Measurements from ENCODE around the gene SLC8B1. TPM values are rescaled to one million over a fixed set of nuclear protein-coding genes. Genes with fewer than 3 reads are reported as not detected.

The SLC8B1 gene
- polyA plus RNA-seq, 1 donor (not counting 4 experiments of a cell fraction or from before 2014, with no cell fraction given), result 8.0 TPM

GRCh38 chr12:113260636-113261300 lies 74.1 kb downstream of the SLC8B1 start:
- dilution Hi-C loops (cut with MboI; ENCODE audit: extremely low pct_ligation_motif_present, low sequenced_read_pairs), result no loop called here
- no peak for DNase-seq (ENCODE audit: low read depth, low spot score)

GRCh38 chr12:113260127-113260526 lies 74.8 kb downstream of the SLC8B1 start:
- no peak overlapping the region for H3K9ac ChIP-seq (ENCODE audit: control insufficient read depth, extremely low read depth, insufficient read depth, low read length)
- TF ChIP-seq EZH2 (IDR thresholded peaks at IDR 0.05; ENCODE audit: low read length), result no peak
- TF ChIP-seq CTCF (optimal IDR thresholded peaks at IDR 0.05 in 1 of 3, IDR thresholded peaks at IDR 0.05 in 1 of 3, conservative IDR thresholded peaks at IDR 0.05 in 1 of 3; ENCODE audit: extremely low read depth in 1 of 3, insufficient read depth in 2 of 3, low read length in 3 of 3), result no peak
- no peaks in the 10 kb centered on the region for H3K27me3 ChIP-seq (ENCODE audit: control insufficient read depth, extremely low read depth, insufficient read depth, low read length)
- H3K9me1 ChIP-seq (ENCODE audit: control insufficient read depth, extremely low read depth, insufficient read depth, low read length), result no peaks in the 10 kb centered on the region
- no peaks in the 10 kb centered on the region for H4K20me1 ChIP-seq (ENCODE audit: control insufficient read depth, extremely low read depth, insufficient read depth, low read length)
- no peak overlapping the region for H3K4me3 ChIP-seq (ENCODE audit: control insufficient read depth in 2 of 3, extremely low read depth in 1 of 3, insufficient read depth in 2 of 3, low read depth in 1 of 3, low read length in 3 of 3)
- no peak overlapping the region for H3K4me2 ChIP-seq (ENCODE audit: control insufficient read depth, extremely low read depth, insufficient read depth, low read depth, low read length)
- no peaks in the 10 kb centered on the region for H3K9me3 ChIP-seq (ENCODE audit: control insufficient read depth, low read depth, low read length)
- dilution Hi-C loops (cut with MboI; ENCODE audit: extremely low pct_ligation_motif_present, low sequenced_read_pairs), result no loop called here
- H2AFZ ChIP-seq (ENCODE audit: control insufficient read depth, low read length), result no peak overlapping the region
- DNase-seq (ENCODE audit: low read depth, low spot score) (no peak), FAIRE-seq (no peak)
- no peaks in the 10 kb centered on the region for H3K4me1 ChIP-seq (ENCODE audit: control insufficient read depth, extremely low read depth, insufficient read depth, low read length)
- H3K36me3 ChIP-seq (ENCODE audit: control insufficient read depth in 2 of 2, extremely low read depth in 1 of 2, insufficient read depth in 2 of 2, low read length in 2 of 2), result peaks cover 0 to 5% of the 10 kb centered on the region in 2 experiments
- H3K79me2 ChIP-seq (ENCODE audit: control insufficient read depth, insufficient read depth, low read length), result no peaks in the 10 kb centered on the region
- H3K27ac ChIP-seq (ENCODE audit: control insufficient read depth, insufficient read depth, low read length), result no peak overlapping the region

More at GRCh38 chr12:113260636-113261300, 74.1 kb downstream of the SLC8B1 start:
- H3K9ac ChIP-seq (ENCODE audit: control insufficient read depth, extremely low read depth, insufficient read depth, low read length), result no peak overlapping the region
- H3K4me1 ChIP-seq (ENCODE audit: control insufficient read depth, extremely low read depth, insufficient read depth, low read length), result no peaks in the 10 kb centered on the region
- no peak overlapping the region for H3K4me3 ChIP-seq (ENCODE audit: control insufficient read depth in 2 of 3, extremely low read depth in 1 of 3, insufficient read depth in 2 of 3, low read depth in 1 of 3, low read length in 3 of 3)
- H3K27me3 ChIP-seq (ENCODE audit: control insufficient read depth, extremely low read depth, insufficient read depth, low read length), result no peaks in the 10 kb centered on the region
- H3K9me3 ChIP-seq (ENCODE audit: control insufficient read depth, low read depth, low read length), result no peaks in the 10 kb centered on the region
- no peaks in the 10 kb centered on the region for H3K79me2 ChIP-seq (ENCODE audit: control insufficient read depth, insufficient read depth, low read length)
- no peak for TF ChIP-seq EZH2 (IDR thresholded peaks at IDR 0.05; ENCODE audit: low read length)
- no peak for TF ChIP-seq CTCF (optimal IDR thresholded peaks at IDR 0.05 in 1 of 3, IDR thresholded peaks at IDR 0.05 in 1 of 3, conservative IDR thresholded peaks at IDR 0.05 in 1 of 3; ENCODE audit: extremely low read depth in 1 of 3, insufficient read depth in 2 of 3, low read length in 3 of 3)
- no peaks in the 10 kb centered on the region for H3K9me1 ChIP-seq (ENCODE audit: control insufficient read depth, extremely low read depth, insufficient read depth, low read length)
- no peak overlapping the region for H3K4me2 ChIP-seq (ENCODE audit: control insufficient read depth, extremely low read depth, insufficient read depth, low read depth, low read length)
- H4K20me1 ChIP-seq (ENCODE audit: control insufficient read depth, extremely low read depth, insufficient read depth, low read length), result no peaks in the 10 kb centered on the region
- no peak overlapping the region for H2AFZ ChIP-seq (ENCODE audit: control insufficient read depth, low read length)
- H3K27ac ChIP-seq (ENCODE audit: control insufficient read depth, insufficient read depth, low read length), result no peak overlapping the region
- H3K36me3 ChIP-seq (ENCODE audit: control insufficient read depth in 2 of 2, extremely low read depth in 1 of 2, insufficient read depth in 2 of 2, low read length in 2 of 2), result peaks cover 0 to 5% of the 10 kb centered on the region in 2 experiments
- no peak for FAIRE-seq

Measured in keratinocyte (primary cell).